Omental fat pad (tissue), 4 donors: Measurements from ENCODE around the gene C13orf46. TPM values are rescaled to one million over a fixed set of nuclear protein-coding genes. Genes with fewer than 3 reads are reported as not detected.

Experiments
- ATAC-seq: fragments of 150-250 bp; one replicate; pipeline ENCODE4 v1.9.1; 2016; ENCODE audit warnings: mild to moderate bottlenecking, moderate library complexity; ENCODE audit not compliant: low FRiP score
- DNase-seq: peaks from one replicate; pipeline ENCODE4 v3.0.0-alpha.2; 2019; ENCODE audit warnings: low spot score
- CTCF ChIP-seq, 3 donors: fragments of 450-650 bp; IDR thresholded peaks; one replicate each; pipeline ENCODE4 v1.5.1; 2016 to 2017; ENCODE audit warnings: antibody characterized with exemption in 3 of 3, mild to moderate bottlenecking in 3 of 3, moderate library complexity in 2 of 3
- total RNA-seq, 4 donors: library from RNA; depleted of rRNA; stranded (reverse); fragments of >200 nt; gene quantifications; one replicate each; pipeline ENCODE4 v1.1.0, GENCODE V29; 2016

Gene C13orf46
- total RNA-seq, 4 donors from 2014 or later, result 0.13 to 6.9 (median 1.6) TPM

GRCh38 chr13:113937527-113938180 lies 36.2 kb downstream of the C13orf46 start:
- TF ChIP-seq CTCF (IDR thresholded peaks at IDR 0.05), result no peak
- DNase-seq, result no peak
- ATAC-seq, result no peak

GRCh38 chr13:113937073-113937472 lies 36.8 kb downstream of the C13orf46 start:
- ATAC-seq, result no peak
- TF ChIP-seq CTCF (IDR thresholded peaks at IDR 0.05), result no peak
- no peak for DNase-seq

- TF ChIP-seq CTCF (IDR thresholded peaks at IDR 0.05), result no peak
- ATAC-seq (no peak), DNase-seq (no peak)
Observed at GRCh38 chr13:113936166-113936965, 37.5 kb downstream of the C13orf46 start.

GRCh38 chr13:113935001-113935844 lies 38.7 kb downstream of the C13orf46 start:
- no peak for DNase-seq
- ATAC-seq, result no peak

GRCh38 chr13:113934576-113934975 lies 39.3 kb downstream of the C13orf46 start:
- ATAC-seq, result no peak
- no peak for DNase-seq

More at GRCh38 chr13:113935001-113935844, 38.7 kb downstream of the C13orf46 start:
- no peak for TF ChIP-seq CTCF (IDR thresholded peaks at IDR 0.05)

GRCh38 chr13:113933901-113934300 lies 40.0 kb downstream of the C13orf46 start:
- ATAC-seq (no peak), DNase-seq (no peak)
- no peak for TF ChIP-seq CTCF (IDR thresholded peaks at IDR 0.05)

More at GRCh38 chr13:113934576-113934975, 39.3 kb downstream of the C13orf46 start:
- TF ChIP-seq CTCF (IDR thresholded peaks at IDR 0.05), result no peak
